OCI-LY7 (cell line): ENCODE measurements around the gene LGALS9. TPM values are rescaled to one million over a fixed set of nuclear protein-coding genes. Genes with fewer than 3 reads are reported as not detected.

Source experiments
- BruUV-seq: library from RNA; stranded (reverse); fragments of 400-500 nt; replicated peaks from 2 replicates; lab custom pipeline; 2021; lab: Mats Ljungman, UMichigan
- CTCF ChIA-PET: fragments of 300-600 bp; sonication (Branson Sonifier 250); formaldehyde crosslinking; loops from one replicate; lab custom pipeline; 2022; ENCODE audit warnings: antibody characterized with exemption; ENCODE audit not compliant: unreplicated experiment; lab: Charles Lee
- POLR2A ChIA-PET: fragments of 300-600 bp; sonication (Branson Sonifier 250); formaldehyde crosslinking; loops from one replicate; lab custom pipeline; 2022; ENCODE audit warnings: antibody characterized with exemption; lab: Charles Lee
- DNase-seq: peaks from one replicate; pipeline ENCODE4 v3.0.0-alpha.2; 2015; ENCODE audit warnings: low spot score
- H2AFZ ChIP-seq: fragments of 200-600 bp; sonication (generic), shearing (Covaris generic); 2 replicates; pipeline ENCODE4 v1.6.1; 2014; ENCODE audit warnings: mild to moderate bottlenecking, antibody characterized with exemption, low read length, moderate library complexity
- H3K27ac ChIP-seq: fragments of 200-600 bp; sonication (generic); 2 replicates; pipeline ENCODE4 v1.5.1; 2014; ENCODE audit warnings: mixed run types, low read depth, mild to moderate bottlenecking, moderate library complexity, low read length, inconsistent platforms; ENCODE audit not compliant: poor library complexity, severe bottlenecking
- H3K36me3 ChIP-seq: fragments of 200-600 bp; sonication (generic); 2 replicates; pipeline ENCODE4 v1.6.1; 2014; ENCODE audit warnings: mild to moderate bottlenecking, antibody characterized with exemption, low read length, moderate library complexity, mixed read lengths; ENCODE audit not compliant: insufficient read depth
- H3K4me1 ChIP-seq: fragments of 200-600 bp; sonication (generic); 2 replicates; pipeline ENCODE4 v1.5.1; 2014; ENCODE audit warnings: mild to moderate bottlenecking, low read length; ENCODE audit not compliant: insufficient read depth, poor library complexity, severe bottlenecking
- H3K4me2 ChIP-seq: fragments of 200-600 bp; sonication (generic); 2 replicates; pipeline ENCODE4 v1.6.1; 2014; ENCODE audit warnings: mild to moderate bottlenecking, low read length
- H3K4me3 ChIP-seq: fragments of 200-600 bp; sonication (generic); 2 replicates; pipeline ENCODE4 v1.5.1; 2014; ENCODE audit warnings: mild to moderate bottlenecking, low read depth, low read length; ENCODE audit not compliant: poor library complexity, severe bottlenecking
- H3K79me2 ChIP-seq: fragments of 200-600 bp; sonication (generic); 2 replicates; pipeline ENCODE4 v1.6.1; 2016; ENCODE audit warnings: low read depth, mild to moderate bottlenecking, low read length, moderate library complexity, mixed read lengths; ENCODE audit not compliant: insufficient read depth
- H3K9me2 ChIP-seq: fragments of 200-600 bp; sonication (generic); 2 replicates; pipeline ENCODE4 v1.6.1; 2016; ENCODE audit warnings: mild to moderate bottlenecking, low read length, mixed read lengths; ENCODE audit not compliant: insufficient read depth
- H3K9me3 ChIP-seq: fragments of 200-600 bp; sonication (generic); 2 replicates; pipeline ENCODE4 v1.6.1; 2014; ENCODE audit warnings: mild to moderate bottlenecking, mixed run types, low read length, mixed read lengths
- H4K20me1 ChIP-seq: fragments of 200-600 bp; sonication (generic); 2 replicates; pipeline ENCODE4 v1.6.1; 2014; ENCODE audit warnings: mild to moderate bottlenecking, antibody characterized with exemption, low read length, moderate library complexity, mixed read lengths; ENCODE audit not compliant: insufficient read depth
- EZH2phosphoT487 ChIP-seq: fragments of 200-600 bp; sonication (generic); IDR thresholded peaks from 2 replicates; pipeline ENCODE4 v1.6.1; 2018; ENCODE audit warnings: low read depth, borderline replicate concordance, mild to moderate bottlenecking, mixed run types, antibody characterized with exemption, low read length, moderate library complexity, mixed read lengths
- intact Hi-C: fragments of 100-400 bp; cut with micrococcal nuclease; formaldehyde crosslinking; loops from one replicate; pipeline ENCODE4 v1.10.0; 2022; ENCODE audit not compliant: unreplicated experiment
- total RNA-seq, 2 experiments: library from RNA; depleted of rRNA in 1 of 2; stranded (reverse); fragments of >200 nt in 1 of 2; shearing (Covaris generic) in 1 of 2; gene quantifications; 2 replicates each; pipeline ENCODE4 v1.2.3, GENCODE V29; 2014 to 2022
- TF ChIP-seq, protein P1 (sequence below): fragments of 200-600 bp; sonication (generic); conservative IDR thresholded peaks from 2 replicates; pipeline ENCODE4 v1.5.1; 2014; ENCODE audit warnings: mild to moderate bottlenecking, antibody characterized with exemption, low read length, moderate library complexity, mixed read lengths

The LGALS9 gene
- total RNA-seq, 2 experiments from 2014 or later = 2.2 to 4.2 TPM

GRCh38 chr17:27669136-27669535, 38.1 kb downstream of the LGALS9 start:
- DNase-seq = no peak
- no peaks in the 10 kb centered on the region for H3K9me2 ChIP-seq
- no peaks in the 10 kb centered on the region for H3K9me3 ChIP-seq
- intact Hi-C loops = no loop called here
- no peak overlapping the region for H3K4me3 ChIP-seq
- no peaks in the 10 kb centered on the region for H3K79me2 ChIP-seq
- no peak for TF ChIP-seq EZH2phosphoT487
- TF ChIP-seq, protein P1, sequence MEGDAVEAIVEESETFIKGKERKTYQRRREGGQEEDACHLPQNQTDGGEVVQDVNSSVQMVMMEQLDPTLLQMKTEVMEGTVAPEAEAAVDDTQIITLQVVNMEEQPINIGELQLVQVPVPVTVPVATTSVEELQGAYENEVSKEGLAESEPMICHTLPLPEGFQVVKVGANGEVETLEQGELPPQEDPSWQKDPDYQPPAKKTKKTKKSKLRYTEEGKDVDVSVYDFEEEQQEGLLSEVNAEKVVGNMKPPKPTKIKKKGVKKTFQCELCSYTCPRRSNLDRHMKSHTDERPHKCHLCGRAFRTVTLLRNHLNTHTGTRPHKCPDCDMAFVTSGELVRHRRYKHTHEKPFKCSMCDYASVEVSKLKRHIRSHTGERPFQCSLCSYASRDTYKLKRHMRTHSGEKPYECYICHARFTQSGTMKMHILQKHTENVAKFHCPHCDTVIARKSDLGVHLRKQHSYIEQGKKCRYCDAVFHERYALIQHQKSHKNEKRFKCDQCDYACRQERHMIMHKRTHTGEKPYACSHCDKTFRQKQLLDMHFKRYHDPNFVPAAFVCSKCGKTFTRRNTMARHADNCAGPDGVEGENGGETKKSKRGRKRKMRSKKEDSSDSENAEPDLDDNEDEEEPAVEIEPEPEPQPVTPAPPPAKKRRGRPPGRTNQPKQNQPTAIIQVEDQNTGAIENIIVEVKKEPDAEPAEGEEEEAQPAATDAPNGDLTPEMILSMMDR = no peak
- H2AFZ ChIP-seq = no peak overlapping the region
- no TSS peak for BruUV-seq
- ChIA-PET POLR2A (no interaction called here), CTCF (no interaction called here)
- H3K27ac ChIP-seq = no peak overlapping the region
- H4K20me1 ChIP-seq = no peaks in the 10 kb centered on the region
- no peaks in the 10 kb centered on the region for H3K4me1 ChIP-seq
- H3K4me2 ChIP-seq = no peak overlapping the region
- H3K36me3 ChIP-seq = no peaks in the 10 kb centered on the region

DNA sequence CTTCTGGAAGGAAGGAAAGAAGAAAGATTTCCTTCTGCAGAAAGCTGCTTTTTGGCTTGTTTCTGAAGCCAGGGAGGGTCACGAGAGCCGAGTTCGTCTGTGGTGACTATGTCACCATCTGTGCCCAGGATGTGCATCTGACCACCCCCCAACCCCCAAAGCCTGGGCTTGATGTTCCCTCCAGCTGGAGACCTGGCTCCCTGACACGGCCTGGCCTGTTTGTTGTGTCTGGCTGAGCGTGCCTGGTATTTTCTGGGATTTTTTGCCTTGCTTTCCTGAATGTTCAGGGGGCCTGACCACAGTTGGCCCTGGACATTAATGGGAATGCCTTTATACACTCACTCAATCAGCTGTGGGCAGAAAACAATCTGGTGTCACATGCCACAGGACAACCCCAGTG, 38.9 kb downstream of the LGALS9 start:
- Histone ChIP-seq H3K36me3 (no peaks in the 10 kb centered on the region), H3K9me3 (no peaks in the 10 kb centered on the region), H3K4me1 (no peaks in the 10 kb centered on the region), H3K4me2 (no peak overlapping the region), H3K79me2 (no peaks in the 10 kb centered on the region), H3K4me3 (no peak overlapping the region), H4K20me1 (no peaks in the 10 kb centered on the region), H3K27ac (no peak overlapping the region), H3K9me2 (no peaks in the 10 kb centered on the region), H2AFZ (no peak overlapping the region)
- no TSS peak for BruUV-seq
- no peak for DNase-seq
- ChIA-PET POLR2A (no interaction called here), CTCF (no interaction called here)
- no peak for TF ChIP-seq EZH2phosphoT487
- TF ChIP-seq, protein P1 = no peak
- intact Hi-C loops = no loop called here

DNA sequence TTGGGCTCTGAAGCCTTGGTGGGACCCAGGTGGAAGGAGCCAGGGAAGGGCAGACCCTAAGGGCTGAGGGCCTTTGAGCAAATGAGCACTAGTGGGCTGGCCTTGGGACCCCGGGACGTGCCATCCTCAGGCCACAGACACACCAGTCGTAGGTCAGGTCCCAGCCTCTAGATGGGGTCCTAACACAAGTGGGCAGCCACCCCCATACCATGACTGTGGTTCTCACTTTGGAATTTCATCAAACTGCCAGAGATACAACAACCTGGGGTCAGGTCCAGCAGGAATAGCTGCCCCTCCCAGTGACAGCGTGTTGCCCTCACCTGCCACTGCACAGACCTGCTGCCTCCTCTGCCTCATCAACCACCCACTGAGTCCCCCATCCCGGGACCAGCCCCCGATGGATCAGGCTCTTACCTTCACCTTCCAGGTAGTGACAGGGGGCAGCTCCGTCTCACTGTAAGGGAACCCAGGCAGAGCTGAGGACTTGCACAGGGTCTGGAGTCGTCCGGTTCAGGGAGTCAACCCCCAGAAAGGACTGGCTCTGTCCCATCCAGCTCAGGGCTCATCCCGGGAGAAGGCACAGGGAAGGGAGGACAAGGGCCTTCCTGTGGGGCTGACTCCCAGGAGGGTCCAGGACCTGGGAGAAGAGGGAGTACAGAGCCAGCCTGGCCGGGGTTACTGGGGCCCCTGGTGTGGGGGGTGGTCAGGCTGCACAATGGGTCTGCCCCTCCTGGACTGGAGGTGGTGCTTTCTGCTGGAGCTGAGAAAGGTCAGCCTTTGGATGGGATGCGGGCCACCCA, 40.0 kb downstream of the LGALS9 start:
- ChIA-PET CTCF (no interaction called here), POLR2A (no interaction called here)
- intact Hi-C loops = no loop called here
- Histone ChIP-seq H3K36me3 (no peaks in the 10 kb centered on the region), H3K4me3 (no peak overlapping the region), H3K9me3 (no peaks in the 10 kb centered on the region), H3K9me2 (no peaks in the 10 kb centered on the region), H3K4me1 (no peaks in the 10 kb centered on the region), H3K4me2 (no peak overlapping the region), H4K20me1 (no peaks in the 10 kb centered on the region), H3K79me2 (no peaks in the 10 kb centered on the region), H3K27ac (no peak overlapping the region), H2AFZ (no peak overlapping the region)
- TF ChIP-seq, protein P1 = no peak
- no peak for TF ChIP-seq EZH2phosphoT487
- no TSS peak for BruUV-seq
- no peak for DNase-seq
